Muscle layer of duodenum (tissue), 2 donors: ENCODE data around the gene FLAD1.

Experiments used
- H3K27ac ChIP-seq: one replicate; pipeline ENCODE4 v1.7.0; 2013; ENCODE audit warnings: mild to moderate bottlenecking, low read length
- H3K27me3 ChIP-seq: one replicate; pipeline ENCODE4 v1.7.0; 2013; ENCODE audit warnings: low read depth, mild to moderate bottlenecking, control low read depth, low read length
- H3K36me3 ChIP-seq, 2 donors: one replicate each; pipeline ENCODE4 v1.7.0; 2013; ENCODE audit warnings: low read length in 2 of 2, control low read depth in 1 of 2, mild to moderate bottlenecking in 1 of 2; ENCODE audit not compliant: insufficient read depth in 2 of 2, control insufficient read depth in 1 of 2
- H3K4me1 ChIP-seq, 2 donors: one replicate each; pipeline ENCODE4 v1.7.0; 2013; ENCODE audit warnings: low read length in 2 of 2, mild to moderate bottlenecking in 2 of 2, control low read depth in 1 of 2, moderate library complexity in 1 of 2; ENCODE audit not compliant: insufficient read depth in 2 of 2, control insufficient read depth in 1 of 2
- H3K4me3 ChIP-seq, 2 donors: one replicate each; pipeline ENCODE4 v1.7.0; 2013; ENCODE audit warnings: low read length in 2 of 2, low read depth in 1 of 2, mild to moderate bottlenecking in 1 of 2
- H3K9me3 ChIP-seq, 2 donors: one replicate each; pipeline ENCODE4 v1.7.0; 2013; ENCODE audit warnings: low read length in 2 of 2, control low read depth in 1 of 2, mild to moderate bottlenecking in 1 of 2; ENCODE audit not compliant: control insufficient read depth in 1 of 2
- donor health status: healthy.

Gene FLAD1

DNA sequence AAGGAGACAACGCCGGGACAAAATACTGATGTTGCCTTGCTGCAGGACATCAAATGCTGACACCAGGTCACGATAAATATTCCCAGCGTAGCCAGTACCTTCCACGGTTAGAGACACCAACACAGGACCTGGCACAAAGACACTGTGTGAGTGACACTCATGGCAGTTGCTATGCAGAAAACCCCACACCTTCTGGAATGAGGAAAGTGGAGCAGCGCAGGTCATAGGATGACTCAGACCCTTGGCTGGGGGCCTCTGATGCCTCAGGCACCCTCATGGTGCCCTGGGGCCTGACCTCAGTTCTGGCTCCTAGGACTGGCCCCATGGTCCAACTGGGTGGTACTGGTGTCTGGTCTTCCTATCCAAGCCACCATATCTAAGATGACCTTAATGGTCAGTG is 43.4 kb downstream of the FLAD1 start:
- H3K27ac ChIP-seq, result no peak overlapping the region
- H3K4me1 ChIP-seq, result no peaks in the 10 kb centered on the region
- H3K4me3 ChIP-seq, result no peak overlapping the region
- H3K36me3 ChIP-seq, result no peaks in the 10 kb centered on the region
- H3K9me3 ChIP-seq, result no peaks in the 10 kb centered on the region
- no peaks in the 10 kb centered on the region for H3K27me3 ChIP-seq

DNA sequence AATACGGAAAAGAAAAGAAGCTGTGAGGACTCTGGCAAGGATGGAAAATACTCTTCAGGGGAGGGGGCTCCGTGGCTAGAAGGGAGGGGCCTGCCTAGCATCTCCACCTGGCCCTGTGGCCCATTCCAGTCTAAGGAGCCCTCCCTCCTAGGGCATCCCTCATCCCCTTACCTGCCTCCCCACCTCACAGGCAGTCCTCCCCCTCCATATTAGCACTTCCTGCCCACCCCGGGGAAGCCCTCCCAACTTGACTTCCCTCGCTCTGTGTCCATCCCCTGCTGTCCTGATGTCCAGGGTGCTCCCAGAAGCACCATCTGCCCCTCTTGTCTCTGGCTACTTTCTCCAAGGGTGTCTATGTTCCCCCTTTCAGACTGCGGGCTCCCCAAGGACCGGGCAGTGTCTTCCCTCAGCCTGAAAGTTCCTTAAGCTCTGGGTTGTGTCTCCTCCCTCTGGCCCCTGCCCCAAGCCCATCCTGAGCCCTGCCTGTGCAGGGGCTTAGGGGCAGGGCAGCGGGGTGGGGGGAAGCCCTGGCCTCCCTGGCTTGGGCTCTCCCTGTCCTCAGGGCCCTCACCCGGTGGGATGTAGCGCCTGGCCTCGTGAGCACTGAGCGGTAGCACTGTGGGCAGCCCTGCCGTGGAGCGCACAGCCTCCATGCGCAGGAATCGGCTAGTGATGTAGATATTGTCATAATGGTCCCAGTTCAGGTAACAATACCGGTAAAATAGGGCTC is 46.5 kb downstream of the FLAD1 start:
- Histone ChIP-seq H3K27ac (no peak overlapping the region), H3K36me3 (no peaks in the 10 kb centered on the region), H3K27me3 (no peaks in the 10 kb centered on the region), H3K4me1 (no peaks in the 10 kb centered on the region), H3K4me3 (no peak overlapping the region), H3K9me3 (no peaks in the 10 kb centered on the region)

DNA sequence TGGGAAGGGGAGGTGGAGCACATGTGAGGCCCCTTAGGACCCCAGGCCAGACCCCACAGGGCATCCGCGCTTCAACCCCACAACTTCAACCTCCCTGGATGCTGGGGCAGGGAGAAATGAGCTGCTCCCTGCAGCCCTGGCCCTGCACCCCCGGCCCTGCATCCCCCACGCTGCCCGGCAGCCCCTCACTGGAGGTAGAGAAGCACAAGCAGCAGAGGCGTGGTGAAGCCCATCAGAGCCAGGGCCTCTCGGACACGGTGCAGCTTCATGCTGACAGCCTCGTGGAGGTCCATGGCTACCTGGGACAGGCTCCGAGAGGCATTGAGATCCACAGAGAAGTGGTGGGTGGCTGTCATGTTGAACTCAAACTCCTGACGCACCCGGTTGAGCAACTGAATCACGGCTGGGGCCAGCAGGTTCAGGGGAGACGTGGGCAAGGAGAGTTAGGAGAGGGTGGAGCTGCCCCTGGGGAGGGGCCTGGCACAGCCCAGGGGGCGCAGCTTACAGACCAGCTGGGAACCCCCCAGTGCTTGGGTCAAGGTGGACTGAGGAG is 47.2 kb downstream of the FLAD1 start:
- Histone ChIP-seq H3K4me3 (no peak overlapping the region), H3K4me1 (no peaks in the 10 kb centered on the region), H3K27me3 (no peaks in the 10 kb centered on the region), H3K27ac (no peak overlapping the region), H3K36me3 (no peaks in the 10 kb centered on the region), H3K9me3 (no peaks in the 10 kb centered on the region)

DNA sequence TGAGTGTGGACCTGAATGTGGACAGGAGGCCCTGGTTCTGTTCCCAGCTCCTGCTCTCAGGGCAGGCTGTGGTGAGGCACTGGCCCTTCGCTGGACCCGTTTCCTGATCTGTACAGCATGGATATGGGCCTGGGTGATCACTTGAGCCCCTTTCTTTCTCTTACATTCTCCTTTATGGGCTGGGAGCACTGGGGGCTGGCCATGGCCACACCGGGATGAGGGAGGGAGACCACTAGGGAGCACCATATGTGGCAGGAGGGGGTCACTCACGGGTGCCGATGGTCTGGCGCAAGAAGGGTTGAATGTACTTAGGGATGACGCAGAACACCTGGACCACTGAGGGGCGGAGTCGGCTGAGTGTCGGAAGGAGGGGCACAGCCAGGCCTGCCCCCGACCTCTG is 47.8 kb downstream of the FLAD1 start:
- H3K27me3 ChIP-seq, result no peaks in the 10 kb centered on the region
- no peaks in the 10 kb centered on the region for H3K36me3 ChIP-seq
- no peaks in the 10 kb centered on the region for H3K4me1 ChIP-seq
- H3K27ac ChIP-seq, result no peak overlapping the region
- no peaks in the 10 kb centered on the region for H3K9me3 ChIP-seq
- no peak overlapping the region for H3K4me3 ChIP-seq

DNA sequence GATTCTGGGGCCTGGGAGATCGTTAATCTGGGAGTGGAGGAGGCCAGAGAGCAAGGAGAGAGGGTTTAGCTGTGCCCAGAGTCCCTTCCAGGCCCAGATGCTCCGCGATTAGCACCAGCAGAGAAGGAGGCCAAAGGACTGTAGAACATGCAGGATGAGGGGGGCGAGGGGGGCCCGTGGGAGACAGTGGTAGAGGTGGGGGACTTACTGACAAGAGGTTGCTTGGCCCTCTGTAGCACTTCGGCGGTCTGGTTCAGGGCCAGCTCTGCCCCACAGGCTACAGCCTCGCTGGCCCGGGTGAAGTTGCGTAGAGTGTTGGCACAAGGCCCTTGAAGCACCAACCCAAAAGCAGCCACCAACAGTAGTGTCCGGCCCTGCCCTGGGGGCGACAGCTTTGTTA is 49.7 kb downstream of the FLAD1 start:
- no peak overlapping the region for H3K4me3 ChIP-seq
- no peaks in the 10 kb centered on the region for H3K9me3 ChIP-seq
- peaks cover 0 to 2% of the 10 kb centered on the region in 2 donors for H3K4me1 ChIP-seq
- no peaks in the 10 kb centered on the region for H3K27me3 ChIP-seq
- no peaks in the 10 kb centered on the region for H3K36me3 ChIP-seq
- no peak overlapping the region for H3K27ac ChIP-seq

DNA sequence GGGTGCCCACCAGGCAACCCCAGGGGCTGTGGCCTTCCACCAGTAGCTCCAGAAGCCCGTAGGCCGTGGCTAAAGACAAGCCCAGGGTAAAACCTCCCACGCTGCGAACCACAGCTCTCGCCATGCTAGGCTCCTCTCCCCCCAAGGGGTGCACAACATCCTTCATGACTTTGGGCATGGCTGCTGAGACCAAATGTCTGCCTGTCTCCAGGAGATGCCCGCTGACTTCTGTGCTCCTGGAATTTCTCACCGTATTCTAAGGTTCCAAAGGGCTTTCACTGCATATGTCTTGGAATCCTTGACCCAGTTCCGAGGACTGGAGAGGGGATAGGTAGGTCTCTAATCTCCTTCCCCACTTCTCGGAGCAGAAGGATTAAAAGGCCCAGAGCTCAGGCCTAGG is 50.4 kb downstream of the FLAD1 start, which contains the start of the genes DCST1 and DCST2:
DCST1 (plus strand) TSS at position 301 of the 400 bp plus-strand sequence. CDS start 213 bp downstream, outside the sequence.
DCST2 (minus strand) TSS at position 258 of the 400 bp plus-strand sequence; CDS start at position 178, 80 bp downstream.
- Histone ChIP-seq H3K4me1 (peaks cover 0 to 8% of the 10 kb centered on the region in 2 donors), H3K27me3 (no peaks in the 10 kb centered on the region), H3K36me3 (no peaks in the 10 kb centered on the region), H3K9me3 (no peaks in the 10 kb centered on the region), H3K27ac (no peak within 1 kb of the TSS), H3K4me3 (no peak within 1 kb of the TSS)

DNA sequence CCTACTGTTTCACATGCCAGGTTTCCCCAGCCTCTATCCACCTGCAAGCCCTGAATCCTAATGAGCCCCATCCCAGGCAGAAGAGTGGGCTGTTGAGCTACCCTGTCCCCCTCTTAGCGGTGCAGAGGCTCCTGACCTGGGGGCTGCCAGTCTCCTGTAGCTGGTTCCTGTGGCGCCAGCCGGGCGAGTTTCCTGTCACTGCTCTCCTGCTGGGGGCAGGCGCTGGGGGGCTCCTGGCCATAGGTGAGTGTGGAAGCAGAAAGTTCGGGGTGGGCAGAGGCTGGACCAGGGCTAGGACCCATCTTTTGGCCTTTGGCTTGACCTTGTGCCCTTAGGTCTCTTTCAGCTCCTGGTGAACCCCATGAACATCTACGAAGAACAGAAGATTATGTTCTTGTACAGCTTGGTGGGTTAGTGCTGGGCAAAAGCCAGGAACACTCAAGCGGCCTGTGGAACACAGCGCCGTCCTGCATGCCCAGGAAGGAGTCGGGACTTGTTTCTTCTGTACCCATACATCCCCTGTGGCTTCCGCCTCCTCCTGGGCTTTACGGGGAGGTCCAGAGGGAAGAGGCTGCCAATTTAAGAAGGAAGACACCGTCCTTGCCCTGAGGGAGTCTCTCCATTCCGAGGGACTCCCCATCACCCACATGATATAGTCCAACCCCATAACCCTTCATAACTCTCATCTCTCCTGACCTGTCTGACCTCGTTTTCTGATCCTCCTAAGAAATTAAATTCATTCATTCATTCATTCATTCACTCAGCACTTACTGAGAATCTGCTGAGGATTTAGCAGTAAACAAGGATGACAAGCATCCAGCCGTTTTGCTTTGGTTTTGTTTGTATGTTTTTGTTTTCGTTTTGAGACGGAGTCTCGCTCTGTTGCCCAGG is 51.4 kb downstream of the FLAD1 start:
- Histone ChIP-seq H3K4me1 (peaks cover 0 to 8% of the 10 kb centered on the region in 2 donors), H3K9me3 (no peaks in the 10 kb centered on the region), H3K27ac (no peak overlapping the region), H3K4me3 (no peak overlapping the region), H3K36me3 (no peaks in the 10 kb centered on the region), H3K27me3 (no peaks in the 10 kb centered on the region)

DNA sequence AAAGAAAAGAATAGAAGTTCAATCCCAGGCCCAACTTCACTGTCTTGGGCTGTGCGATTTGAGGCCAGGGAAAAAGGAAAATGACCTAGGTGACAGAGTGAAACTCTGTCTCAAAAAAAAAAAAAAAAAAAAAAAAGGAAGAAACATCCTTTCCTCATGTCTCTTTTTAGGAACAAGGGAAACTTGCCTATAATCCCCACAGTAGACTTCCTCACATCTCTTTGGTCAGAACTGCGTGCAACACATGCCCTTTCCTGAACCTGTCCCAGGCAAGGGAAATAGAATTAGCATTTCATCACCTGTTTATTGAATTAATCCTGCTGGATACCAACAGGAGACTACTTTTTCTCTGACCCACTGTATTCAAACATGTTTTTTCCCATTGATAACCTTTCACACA is 52.8 kb downstream of the FLAD1 start:
- H3K9me3 ChIP-seq, result no peaks in the 10 kb centered on the region
- H3K4me3 ChIP-seq, result no peak overlapping the region
- H3K27ac ChIP-seq, result no peak overlapping the region
- H3K36me3 ChIP-seq, result no peaks in the 10 kb centered on the region
- H3K4me1 ChIP-seq, result peaks cover 0 to 8% of the 10 kb centered on the region in 2 donors
- no peaks in the 10 kb centered on the region for H3K27me3 ChIP-seq

DNA sequence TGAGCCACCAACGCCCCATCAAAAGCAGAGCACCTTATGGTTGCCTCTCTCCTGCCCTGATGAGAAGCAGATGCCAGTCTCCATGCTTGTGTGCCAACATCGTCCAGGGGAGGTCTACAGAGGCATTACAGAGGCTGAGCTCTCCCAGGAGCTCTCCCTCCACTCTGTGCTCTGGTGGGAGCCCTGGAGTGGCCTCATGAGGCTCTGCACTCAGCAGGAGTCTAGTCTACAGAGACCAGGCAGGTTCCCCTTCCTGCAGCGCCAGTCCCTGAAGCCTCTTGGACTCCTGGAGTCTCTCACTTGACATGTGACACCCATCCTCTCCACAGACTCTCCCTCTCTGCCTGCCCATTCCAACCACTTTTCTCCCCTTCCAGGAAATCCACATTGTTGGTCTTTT is 53.9 kb downstream of the FLAD1 start:
- peaks cover 0 to 8% of the 10 kb centered on the region in 2 donors for H3K4me1 ChIP-seq
- H3K4me3 ChIP-seq, result no peak overlapping the region
- no peak overlapping the region for H3K27ac ChIP-seq
- no peaks in the 10 kb centered on the region for H3K36me3 ChIP-seq
- H3K27me3 ChIP-seq, result no peaks in the 10 kb centered on the region
- H3K9me3 ChIP-seq, result no peaks in the 10 kb centered on the region

DNA sequence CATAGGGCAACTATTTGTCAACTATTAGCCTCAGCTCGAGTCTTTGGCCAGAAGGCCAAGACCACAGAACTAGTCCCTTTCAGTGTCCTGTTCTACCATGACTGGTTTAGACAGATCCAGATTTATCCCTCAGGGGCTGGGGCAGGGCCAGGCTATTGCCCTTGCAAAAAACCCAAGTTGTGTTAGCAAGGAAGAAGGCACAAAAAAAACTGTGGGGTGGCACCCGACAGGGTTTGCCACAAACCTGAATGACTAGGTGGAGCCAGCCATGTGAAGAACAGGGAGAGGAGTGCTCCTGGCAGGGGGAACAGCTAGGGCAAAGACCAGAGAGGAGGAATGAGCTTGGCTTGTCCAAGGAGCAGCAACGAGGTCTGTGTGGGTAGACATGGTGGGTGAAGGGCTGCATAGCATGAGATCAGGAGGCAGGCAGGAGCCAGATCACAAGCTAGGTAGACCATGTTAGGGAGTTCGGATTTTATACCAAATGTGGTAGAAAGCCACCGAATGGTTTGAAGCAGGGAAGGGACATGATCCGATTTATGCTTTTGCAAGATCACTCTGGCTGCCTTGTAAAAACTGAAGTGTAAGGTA is 54.8 kb downstream of the FLAD1 start:
- H3K4me1 ChIP-seq, result peaks cover 0 to 8% of the 10 kb centered on the region in 2 donors
- H3K9me3 ChIP-seq, result no peaks in the 10 kb centered on the region
- no peak overlapping the region for H3K4me3 ChIP-seq
- no peak overlapping the region for H3K27ac ChIP-seq
- H3K27me3 ChIP-seq, result no peaks in the 10 kb centered on the region
- H3K36me3 ChIP-seq, result no peaks in the 10 kb centered on the region
